Dedifferentiated amniotic fluid mesenchymal stem cell (primary cell): Measurements from ENCODE around the gene HPCAL1.
"Not testable (repeated sequence)": the region's sequence is repeated elsewhere in the genome, so short reads cannot be mapped to it uniquely, and the experiment has no call there.

Experiments
- DNase-seq: peaks from one replicate; pipeline ENCODE4 v3.0.0-alpha.2; 2016; ENCODE audit errors: extremely low spot score

Gene HPCAL1

GRCh38 chr2:10285191-10285555 lies 17.5 kb upstream of the HPCAL1 start:
- no peak for DNase-seq

- DNase-seq = peak; percentile 52
Observed at GRCh38 chr2:10285556-10286198, 17.0 kb upstream of the HPCAL1 start.

- no peak for DNase-seq
Observed at GRCh38 chr2:10286216-10287037, 16.3 kb upstream of the HPCAL1 start.

- no peak for DNase-seq
Observed at GRCh38 chr2:10287761-10288160, 14.9 kb upstream of the HPCAL1 start.

- DNase-seq = no peak
Observed at GRCh38 chr2:10288606-10289005, 14.1 kb upstream of the HPCAL1 start.

GRCh38 chr2:10289352-10289751 lies 13.4 kb upstream of the HPCAL1 start:
- DNase-seq = no peak

GRCh38 chr2:10289891-10290290 lies 12.8 kb upstream of the HPCAL1 start:
- peak; percentile 63 for DNase-seq

- not testable (repeated sequence) for DNase-seq
Observed at GRCh38 chr2:10291376-10291775, 11.3 kb upstream of the HPCAL1 start.

- DNase-seq = no peak
Observed at GRCh38 chr2:10292033-10292432, 10.7 kb upstream of the HPCAL1 start.

GRCh38 chr2:10293603-10294002 lies 9.1 kb upstream of the HPCAL1 start:
- no peak for DNase-seq

GRCh38 chr2:10294077-10294476 lies 8.6 kb upstream of the HPCAL1 start:
- no peak for DNase-seq

- DNase-seq = not testable (repeated sequence)
Observed at GRCh38 chr2:10295649-10296048, 7.1 kb upstream of the HPCAL1 start.

GRCh38 chr2:10296142-10296541 lies 6.6 kb upstream of the HPCAL1 start:
- DNase-seq = no peak

GRCh38 chr2:10297191-10297830 lies 5.4 kb upstream of the HPCAL1 start:
- DNase-seq = no peak

- DNase-seq = peak; percentile 51
Observed at GRCh38 chr2:10297959-10298531, 4.7 kb upstream of the HPCAL1 start.

- not testable (repeated sequence) for DNase-seq
Observed at GRCh38 chr2:10298777-10299176, 3.9 kb upstream of the HPCAL1 start.

GRCh38 chr2:10300328-10300920 lies 2.3 kb upstream of the HPCAL1 start:
- no peak for DNase-seq

- DNase-seq = no peak
Observed at GRCh38 chr2:10300997-10301940, 1.4 kb upstream of the HPCAL1 start.

GRCh38 chr2:10301941-10302478 lies 694 bp upstream of the HPCAL1 start:
- no peak for DNase-seq

- no peak for DNase-seq
Observed at GRCh38 chr2:10303181-10303693, 533 bp downstream of the HPCAL1 start.
